Stimulated activated CD8-positive, alpha-beta memory T cell treated with anti-CD3 and anti-CD28 coated beads, Interleukin-2, amount 100 ng/mL, for 1 hour (primary cell): Measurements from ENCODE around the gene TNS1.

ENCODE experiments used
- DNase-seq, 2 donors: peaks; one replicate each; pipeline ENCODE4 v3.0.0-alpha.2; 2020; ENCODE audit warnings: low read depth in 2 of 2

The TNS1 gene

GRCh38 chr2:217873371-217873770 is 129.4 kb downstream of the TNS1 start:
- DNase-seq, result no peak

GRCh38 chr2:217872319-217872718 is 130.5 kb downstream of the TNS1 start:
- DNase-seq, result no peak

GRCh38 chr2:217870528-217871011 is 132.2 kb downstream of the TNS1 start:
- no peak for DNase-seq

- DNase-seq, result no peak
Measured at GRCh38 chr2:217868911-217869334, 133.9 kb downstream of the TNS1 start.

- DNase-seq, result no peak
Measured at GRCh38 chr2:217868265-217868892, 134.4 kb downstream of the TNS1 start.

GRCh38 chr2:217866457-217866856 is 136.3 kb downstream of the TNS1 start:
- no peak for DNase-seq

GRCh38 chr2:217864963-217865772 is 137.6 kb downstream of the TNS1 start:
- no peak for DNase-seq

- no peak for DNase-seq
Measured at GRCh38 chr2:217863883-217864282, 138.9 kb downstream of the TNS1 start.

- no peak for DNase-seq
Measured at GRCh38 chr2:217861334-217861877, 141.4 kb downstream of the TNS1 start.

- no peak for DNase-seq
Measured at GRCh38 chr2:217859926-217860325, 142.9 kb downstream of the TNS1 start.

- no peak for DNase-seq
Measured at GRCh38 chr2:217858519-217859491, 144.0 kb downstream of the TNS1 start.

- no peak for DNase-seq
Measured at GRCh38 chr2:217857624-217858506, 144.9 kb downstream of the TNS1 start.

- DNase-seq, result no peak
Measured at GRCh38 chr2:217856871-217857270, 145.9 kb downstream of the TNS1 start.

- DNase-seq, result no peak
Measured at GRCh38 chr2:217856159-217856558, 146.6 kb downstream of the TNS1 start.

GRCh38 chr2:217854684-217855420 is 147.9 kb downstream of the TNS1 start:
- no peak for DNase-seq

GRCh38 chr2:217853961-217854360 is 148.8 kb downstream of the TNS1 start:
- no peak for DNase-seq

- no peak for DNase-seq
Measured at GRCh38 chr2:217853301-217853881, 149.4 kb downstream of the TNS1 start.

GRCh38 chr2:217852555-217853211 is 150.1 kb downstream of the TNS1 start:
- no peak for DNase-seq
